Effector memory CD4-positive, alpha-beta T cell (primary cell): ENCODE data around the gene FBRSL1.
"Not testable (repeated sequence)": the region's sequence is repeated elsewhere in the genome, so short reads cannot be mapped to it uniquely, and the experiment has no call there.

Experiments used
- DNase-seq, 3 donors: peaks; one replicate each; pipeline ENCODE4 v3.0.0-alpha.2; 2020
- H3K27ac ChIP-seq: 2 replicates; pipeline ENCODE4 v1.7.0; 2013; ENCODE audit warnings: mild to moderate bottlenecking, low read length, moderate library complexity; ENCODE audit not compliant: insufficient read depth, poor library complexity, severe bottlenecking
- H3K27me3 ChIP-seq: replicated peaks from 2 replicates; pipeline ENCODE4 v1.7.0; 2013; ENCODE audit warnings: mild to moderate bottlenecking, low read length; ENCODE audit not compliant: insufficient read depth, control insufficient read depth, poor library complexity, severe bottlenecking
- H3K36me3 ChIP-seq: 2 replicates; pipeline ENCODE4 v1.7.0; 2013; ENCODE audit warnings: mild to moderate bottlenecking, low read length, moderate library complexity; ENCODE audit not compliant: control insufficient read depth, insufficient read depth
- H3K4me1 ChIP-seq: 2 replicates; pipeline ENCODE4 v1.7.0; 2013; ENCODE audit warnings: low read length, mild to moderate bottlenecking; ENCODE audit not compliant: control insufficient read depth, insufficient read depth, poor library complexity, severe bottlenecking
- H3K4me3 ChIP-seq: 2 replicates; pipeline ENCODE4 v1.7.0; 2013; ENCODE audit warnings: low read length, low read depth, mild to moderate bottlenecking; ENCODE audit not compliant: insufficient read depth, poor library complexity, severe bottlenecking
- H3K9me3 ChIP-seq: 2 replicates; pipeline ENCODE4 v1.7.0; 2013; ENCODE audit warnings: mild to moderate bottlenecking, low read length, moderate library complexity; ENCODE audit not compliant: control insufficient read depth
- total RNA-seq, 3 donors: gene quantifications; one replicate each; lab custom pipeline; 2026; lab: John Stamatoyannopoulos, UW

FBRSL1 gene
- total RNA-seq: 82.5 to 102 (median 86.6) reads per million in 3 donors

DNA sequence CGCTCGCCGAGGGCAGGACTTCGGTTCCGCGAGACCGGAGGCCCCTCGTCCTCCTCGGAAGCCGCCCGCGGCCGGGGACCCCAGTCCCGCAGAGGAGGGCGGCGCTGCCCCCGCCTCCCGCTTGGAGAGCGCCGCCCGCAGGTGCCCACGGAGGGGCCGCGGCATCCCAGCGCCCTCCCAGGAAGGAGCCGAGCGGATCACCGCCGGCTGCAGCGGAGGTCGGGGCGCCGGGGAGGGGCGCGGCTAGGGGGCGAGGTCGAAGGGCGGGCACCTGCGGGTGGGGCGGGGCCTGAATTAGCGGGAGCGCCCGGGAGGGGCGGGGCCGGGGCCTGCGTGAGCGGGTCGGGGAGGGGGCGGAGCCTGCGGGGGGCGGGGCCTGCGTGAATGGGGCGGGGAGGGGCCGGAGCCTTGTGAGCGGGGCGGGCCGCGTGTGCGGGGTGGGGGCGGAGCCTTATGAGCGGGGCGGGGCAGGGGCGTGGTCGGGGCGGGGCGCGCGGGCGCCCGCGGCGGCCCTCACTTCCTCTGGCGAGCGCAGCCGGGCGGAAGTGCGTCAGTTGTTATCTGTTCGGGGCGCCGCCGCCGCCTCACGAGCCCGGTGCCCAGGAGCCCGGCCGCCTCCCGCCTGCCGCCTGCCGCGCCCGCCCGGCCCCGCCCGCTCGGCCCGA, at the start of gene FBRSL1:
Gene FBRSL1, plus strand, starts transcription at position 550 of the 665 bp plus-strand sequence.
- Histone ChIP-seq H3K27ac (peak within 1 kb of the TSS; percentile 90), H3K9me3 (no peaks in the 10 kb centered on the region), H3K4me3 (peak within 1 kb of the TSS; percentile 81), H3K36me3 (no peaks in the 10 kb centered on the region), H3K4me1 (peaks cover 41% of the 10 kb centered on the region), H3K27me3 (no peaks in the 10 kb centered on the region)
- peak; percentile 89 to 95 (median 91) for DNase-seq

DNA sequence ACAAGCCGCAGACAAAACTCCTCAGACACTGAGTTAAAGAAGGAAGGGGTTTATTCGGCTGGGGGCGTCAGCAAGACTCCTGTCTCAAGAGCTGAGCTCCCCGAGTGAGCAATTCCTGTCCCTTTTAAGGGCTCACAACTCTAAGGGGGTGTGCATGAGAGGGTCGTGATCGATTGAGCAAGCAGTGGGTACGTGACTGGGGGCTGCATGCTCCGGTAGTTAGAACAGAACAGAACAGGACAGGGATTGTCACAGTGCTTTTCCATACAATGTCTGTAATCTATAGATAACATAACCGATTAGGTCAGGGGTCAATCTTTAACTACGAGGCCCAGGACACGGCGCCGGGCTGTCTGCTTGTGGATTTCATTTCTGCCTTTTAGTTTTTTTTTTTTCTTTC, 49.5 kb upstream of the FBRSL1 start:
- peaks cover 41% of the 10 kb centered on the region for H3K4me1 ChIP-seq
- H3K36me3 ChIP-seq, H3K9me3 ChIP-seq, H3K4me3 ChIP-seq, H3K27ac ChIP-seq, H3K27me3 ChIP-seq, DNase-seq: not testable (repeated sequence)

DNA sequence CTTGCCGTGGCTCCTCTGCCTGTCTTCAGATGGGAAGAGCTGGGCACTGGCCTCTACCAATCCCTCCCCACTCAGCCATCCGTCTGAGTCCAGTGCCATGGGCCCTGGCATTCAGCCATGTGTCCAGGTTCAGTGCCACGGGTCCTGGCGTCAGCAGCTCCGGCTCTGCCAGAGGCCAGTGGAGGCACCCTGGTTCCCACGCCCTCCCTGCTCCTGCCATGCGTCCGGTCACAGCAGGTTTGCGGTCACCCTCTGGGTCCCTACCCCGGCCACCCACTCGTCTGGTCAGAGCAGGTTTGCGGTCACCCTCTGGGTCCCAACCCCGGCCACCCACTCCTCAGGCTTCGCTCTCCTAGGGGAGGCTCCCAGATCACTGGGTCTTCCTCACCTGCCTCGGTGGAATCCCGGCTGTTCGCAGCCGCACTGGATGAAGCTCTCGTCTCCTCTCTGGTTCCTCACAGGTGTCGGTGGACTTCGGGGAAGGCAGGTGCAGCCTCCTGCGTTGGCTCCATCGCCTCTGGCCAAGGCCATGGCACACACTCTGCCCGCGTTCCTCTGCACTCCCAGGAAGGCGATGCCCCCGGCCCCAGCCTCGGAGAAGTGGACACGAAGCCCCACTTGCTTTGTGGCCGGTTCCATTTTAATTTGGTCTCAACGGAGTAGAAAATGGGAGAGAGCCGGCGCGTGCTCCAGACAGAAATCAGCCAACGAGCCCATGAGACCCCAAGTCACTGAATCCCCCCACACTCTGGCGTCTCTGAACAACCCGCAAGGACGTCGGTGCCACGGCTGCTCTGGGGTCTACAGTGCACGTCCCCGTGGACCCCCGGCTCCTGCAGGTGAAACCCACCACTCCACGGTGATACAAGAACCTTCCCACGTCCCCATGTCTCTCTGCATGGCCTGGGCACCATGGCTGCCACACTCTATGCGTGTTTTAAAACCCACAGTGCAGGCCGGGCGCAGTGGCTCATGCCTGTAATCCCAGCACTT, 47.8 kb upstream of the FBRSL1 start:
- no peaks in the 10 kb centered on the region for H3K27me3 ChIP-seq
- H3K9me3 ChIP-seq: no peaks in the 10 kb centered on the region
- H3K4me1 ChIP-seq: peaks cover 37% of the 10 kb centered on the region
- H3K36me3 ChIP-seq: no peaks in the 10 kb centered on the region
- no peak overlapping the region for H3K27ac ChIP-seq
- H3K4me3 ChIP-seq: no peak overlapping the region
- DNase-seq: no peak

- H3K36me3 ChIP-seq: no peaks in the 10 kb centered on the region
- no peaks in the 10 kb centered on the region for H3K27me3 ChIP-seq
- H3K4me1 ChIP-seq: peaks cover 28% of the 10 kb centered on the region
- H3K4me3 ChIP-seq: no peak overlapping the region
- no peak overlapping the region for H3K27ac ChIP-seq
- no peaks in the 10 kb centered on the region for H3K9me3 ChIP-seq
- no peak for DNase-seq
Observed at GRCh38 chr12:132443091-132443490, 46.9 kb upstream of the FBRSL1 start.

DNA sequence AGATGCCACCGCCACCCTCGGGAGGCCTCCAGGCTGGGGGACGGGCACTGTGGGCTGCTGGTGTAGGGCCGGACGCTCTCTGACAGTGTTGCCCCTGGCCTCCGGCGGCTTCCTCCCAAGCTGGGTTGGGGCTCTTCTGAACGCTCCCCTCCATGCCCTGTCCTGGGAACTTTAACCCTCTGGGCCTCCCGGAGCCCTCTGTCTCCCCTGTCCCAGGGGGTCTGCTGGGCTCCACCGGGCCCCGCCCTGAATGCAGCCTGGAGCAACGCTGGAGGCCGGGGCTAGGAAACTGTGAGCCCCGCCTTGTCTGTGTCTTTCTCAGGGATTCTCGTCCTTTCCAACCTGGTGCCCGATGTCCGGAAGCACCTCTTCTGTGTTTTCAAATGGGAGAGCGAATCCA, 45.7 kb upstream of the FBRSL1 start:
- no peaks in the 10 kb centered on the region for H3K9me3 ChIP-seq
- DNase-seq: no peak
- H3K36me3 ChIP-seq: no peaks in the 10 kb centered on the region
- no peaks in the 10 kb centered on the region for H3K27me3 ChIP-seq
- H3K27ac ChIP-seq: peak overlapping the region; percentile 80
- peaks cover 24% of the 10 kb centered on the region for H3K4me1 ChIP-seq
- peak overlapping the region; percentile 38 for H3K4me3 ChIP-seq

GRCh38 chr12:132444957-132445883, 44.7 kb upstream of the FBRSL1 start:
- H3K36me3 ChIP-seq: no peaks in the 10 kb centered on the region
- H3K27ac ChIP-seq: peak overlapping the region; percentile 80
- no peaks in the 10 kb centered on the region for H3K27me3 ChIP-seq
- H3K4me1 ChIP-seq: peaks cover 28% of the 10 kb centered on the region
- no peaks in the 10 kb centered on the region for H3K9me3 ChIP-seq
- peak; percentile 44 to 60 (median 57) for DNase-seq
- peak overlapping the region; percentile 45 for H3K4me3 ChIP-seq

DNA sequence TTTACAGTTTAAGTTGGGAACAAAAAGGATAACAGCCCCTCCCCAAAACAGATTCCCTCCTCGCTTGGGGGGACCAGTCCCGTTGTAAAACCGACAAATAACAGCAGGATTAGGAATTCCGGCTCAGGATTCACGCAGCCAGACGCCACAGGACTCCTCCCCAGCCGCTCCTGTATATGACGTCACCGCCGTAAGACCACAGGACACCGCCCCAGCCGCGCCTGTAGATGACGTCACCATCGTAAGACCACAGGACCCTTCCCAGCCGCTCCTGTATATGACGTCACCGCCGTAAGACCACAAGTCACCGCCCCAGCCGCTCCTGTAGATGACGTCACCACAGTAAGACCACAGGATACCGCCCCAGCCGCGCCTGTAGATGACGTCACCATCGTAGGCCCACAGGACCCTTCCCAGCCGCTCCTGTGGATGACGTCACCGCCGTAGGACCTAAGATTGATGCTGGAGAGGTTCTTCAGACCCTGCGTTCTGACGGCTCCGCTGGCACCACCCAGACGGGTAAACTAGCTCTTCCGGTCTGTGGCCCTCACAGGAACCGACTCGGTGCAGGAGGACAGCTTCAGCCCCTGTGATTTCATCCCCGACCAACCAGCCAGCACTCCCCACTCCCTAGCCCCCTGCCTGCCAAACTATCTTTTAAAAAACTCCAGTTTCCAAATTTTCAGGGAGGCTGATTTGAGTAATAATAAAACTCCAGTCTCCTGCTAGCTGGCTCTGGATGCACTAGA, 43.9 kb upstream of the FBRSL1 start:
- Histone ChIP-seq H3K27ac (peak overlapping the region; percentile 80), H3K4me1 (peaks cover 29% of the 10 kb centered on the region), H3K36me3 (no peaks in the 10 kb centered on the region), H3K27me3 (no peaks in the 10 kb centered on the region), H3K9me3 (no peaks in the 10 kb centered on the region), H3K4me3 (peak overlapping the region; percentile 45)
- DNase-seq: peak; percentile 58 to 80 (median 71)

- no peaks in the 10 kb centered on the region for H3K27me3 ChIP-seq
- H3K4me3 ChIP-seq: no peak overlapping the region
- H3K4me1 ChIP-seq: peaks cover 31% of the 10 kb centered on the region
- no peaks in the 10 kb centered on the region for H3K36me3 ChIP-seq
- DNase-seq: no peak
- H3K27ac ChIP-seq: peak overlapping the region; percentile 80
- H3K9me3 ChIP-seq: no peaks in the 10 kb centered on the region
Observed at GRCh38 chr12:132446633-132447326, 43.2 kb upstream of the FBRSL1 start.
